Measurements from ENCODE around the gene DDT.
"Not testable (repeated sequence)": the region's sequence is repeated elsewhere in the genome, so short reads cannot be mapped to it uniquely, and the experiment has no call there.

The DDT gene

GRCh38 chr22:23953485-23953884 is 20.8 kb downstream of the DDT start:
- not testable (repeated sequence) for DNase-seq (ENCODE audit: low spot score); FAIRE-seq

GRCh38 chr22:23952794-23953405 is 21.3 kb downstream of the DDT start:
- DNase-seq (ENCODE audit: low spot score); FAIRE-seq: not testable (repeated sequence)

GRCh38 chr22:23951383-23951782 is 22.9 kb downstream of the DDT start:
- not testable (repeated sequence) for DNase-seq (ENCODE audit: low spot score); FAIRE-seq

GRCh38 chr22:23949764-23950163 is 24.5 kb downstream of the DDT start:
- DNase-seq (ENCODE audit: low spot score); FAIRE-seq: not testable (repeated sequence)

GRCh38 chr22:23947391-23947790 is 26.9 kb downstream of the DDT start:
- FAIRE-seq; DNase-seq (ENCODE audit: low spot score): not testable (repeated sequence)

- DNase-seq (ENCODE audit: low spot score); FAIRE-seq: not testable (repeated sequence)
Measured at GRCh38 chr22:23940166-23940565, 34.1 kb downstream of the DDT start.

- FAIRE-seq, result no peak
- no peak for DNase-seq (ENCODE audit: low spot score)
Measured at GRCh38 chr22:23939017-23939357, 35.3 kb downstream of the DDT start.

GRCh38 chr22:23938328-23939016 is 35.8 kb downstream of the DDT start:
- FAIRE-seq, result peak; percentile 27
- DNase-seq (ENCODE audit: low spot score), result no peak

GRCh38 chr22:23926561-23926960 is 47.7 kb downstream of the DDT start:
- no peak for FAIRE-seq
- DNase-seq (ENCODE audit: low spot score), result no peak

GRCh38 chr22:23925020-23925606 is 49.1 kb downstream of the DDT start:
- FAIRE-seq, result peak; percentile 53
- DNase-seq (ENCODE audit: low spot score), result no peak

GRCh38 chr22:23922921-23923320 is 51.3 kb downstream of the DDT start:
- DNase-seq (ENCODE audit: low spot score) (no peak), FAIRE-seq (no peak)

GRCh38 chr22:23921586-23922201 is 52.5 kb downstream of the DDT start:
- peak; percentile 96 for FAIRE-seq
- DNase-seq (ENCODE audit: low spot score), result not testable (repeated sequence)
